HCT116 (cell line): Measurements from ENCODE around the gene NHERF1. TPM values are rescaled to one million over a fixed set of nuclear protein-coding genes. Genes with fewer than 3 reads are reported as not detected.

ENCODE experiments used
- ATAC-seq: fragments of 200-7000 bp; cut with Tn5 transposase; 2 replicates; pipeline ENCODE4 v1.9.1; 2020; ENCODE audit warnings: mild to moderate bottlenecking, moderate library complexity
- BruUV-seq: library from RNA; stranded (reverse); fragments of 400-500 nt; replicated peaks from 2 replicates; lab custom pipeline; 2021; lab: Mats Ljungman, UMichigan
- CTCF ChIA-PET: fragments of 300-600 bp; sonication (Branson Sonifier 250); formaldehyde crosslinking; loops from one replicate; lab custom pipeline; 2021; ENCODE audit warnings: antibody characterized with exemption; lab: Charles Lee
- POLR2A ChIA-PET: fragments of 300-600, 350-600 bp; sonication (Branson Sonifier 250); formaldehyde crosslinking; loops from one replicate; lab custom pipeline; 2021; ENCODE audit warnings: antibody characterized with exemption; lab: Charles Lee
- RAD21 ChIA-PET, 2 experiments: fragments of 300-600 bp; sonication (Branson Sonifier 250); formaldehyde crosslinking; loops; one replicate each; lab custom pipeline; 2023; ENCODE audit warnings: low total read pairs in 2 of 2; ENCODE audit not compliant: uncharacterized antibody in 2 of 2, unreplicated experiment in 2 of 2, low non-redundant PET in 1 of 2; lab: Charles Lee
- DNase-seq: peaks from one replicate; pipeline ENCODE4 v3.0.0-alpha.2; 2010; ENCODE audit warnings: low read depth, low spot score
- H2AFZ ChIP-seq: fragments of 200-600 bp; shearing (Covaris generic), sonication (generic); 2 replicates; pipeline ENCODE4 v1.6.1; 2017; ENCODE audit warnings: low read depth, mixed run types, mixed read lengths, antibody characterized with exemption, low read length; ENCODE audit not compliant: poor library complexity, severe bottlenecking
- H3K27ac ChIP-seq: 2 replicates; pipeline ENCODE4 v1.5.1; 2012; ENCODE audit warnings: low read depth, low read length
- H3K27me3 ChIP-seq: fragments of 200-600 bp; sonication (generic); 2 replicates; pipeline ENCODE4 v1.6.1; 2016; ENCODE audit warnings: mixed run types, low read length, mixed read lengths; ENCODE audit not compliant: insufficient read depth
- H3K36me3 ChIP-seq, 2 experiments: fragments of 200-500 bp in 1 of 2; fragments of 200-600 bp in 1 of 2; sonication (Bioruptor generic) in 1 of 2; sonication (generic) in 1 of 2; 2 replicates each; pipeline versions ENCODE4 v1.5.1 to v1.6.1; 2014 to 2016; ENCODE audit warnings: low read length in 2 of 2, inconsistent platforms in 1 of 2, mixed read lengths in 1 of 2, mixed run types in 1 of 2; ENCODE audit not compliant: insufficient read depth in 2 of 2, control insufficient read depth in 1 of 2
- H3K4me1 ChIP-seq, 2 experiments: fragments of 200-600 bp in 1 of 2; sonication (generic) in 1 of 2; 2 replicates each; pipeline versions ENCODE4 v1.5.1 to v1.6.1; 2012 to 2017; ENCODE audit warnings: low read length in 2 of 2, inconsistent platforms in 1 of 2, mild to moderate bottlenecking in 1 of 2, mixed read lengths in 1 of 2, mixed run types in 1 of 2, moderate library complexity in 1 of 2; ENCODE audit not compliant: insufficient read depth in 2 of 2, control insufficient read depth in 1 of 2
- H3K4me2 ChIP-seq: fragments of 200-600 bp; sonication (generic); 2 replicates; pipeline ENCODE4 v1.6.1; 2017; ENCODE audit warnings: mixed run types, low read length, mixed read lengths
- H3K4me3 ChIP-seq, 2 experiments: fragments of 200-600 bp in 1 of 2; sonication (generic) in 1 of 2; replicated peaks in 1 of 2; 2 replicates each; pipeline ENCODE4 v1.5.1; 2011 to 2016; ENCODE audit warnings: low read length in 2 of 2, control low read depth in 1 of 2, low read depth in 1 of 2, mild to moderate bottlenecking in 1 of 2, mixed read lengths in 1 of 2, mixed run types in 1 of 2
- H3K79me2 ChIP-seq: fragments of 200-600 bp; sonication (generic); 2 replicates; pipeline ENCODE4 v1.6.1; 2017; ENCODE audit warnings: mild to moderate bottlenecking, mixed run types, low read length, moderate library complexity, mixed read lengths; ENCODE audit not compliant: insufficient read depth
- H3K9ac ChIP-seq: fragments of 200-600 bp; sonication (generic); 2 replicates; pipeline ENCODE4 v1.6.1; 2016; ENCODE audit warnings: low read length, mixed read lengths
- H3K9me2 ChIP-seq: fragments of 200-600 bp; sonication (generic), shearing (Covaris generic); 2 replicates; pipeline ENCODE4 v1.6.1; 2017; ENCODE audit warnings: mixed run types, mild to moderate bottlenecking, moderate library complexity; ENCODE audit not compliant: insufficient read depth
- H3K9me3 ChIP-seq, 2 experiments: fragments of 200-500 bp in 1 of 2; fragments of 200-600 bp in 1 of 2; sonication (Bioruptor generic) in 1 of 2; sonication (generic) in 1 of 2; 2 replicates each; pipeline ENCODE4 v1.6.1; 2014 to 2017; ENCODE audit warnings: low read length in 2 of 2, mixed read lengths in 2 of 2, inconsistent platforms in 1 of 2, low read depth in 1 of 2, mild to moderate bottlenecking in 1 of 2, mixed run types in 1 of 2, moderate library complexity in 1 of 2; ENCODE audit not compliant: control insufficient read depth in 1 of 2, insufficient read depth in 1 of 2
- H4K20me1 ChIP-seq: fragments of 200-600 bp; sonication (generic), shearing (Covaris generic); 2 replicates; pipeline ENCODE4 v1.6.1; 2017; ENCODE audit warnings: mixed run types, mild to moderate bottlenecking, moderate library complexity; ENCODE audit not compliant: insufficient read depth
- ATF3 ChIP-seq: IDR thresholded peaks from 2 replicates; pipeline ENCODE4 v1.6.1; 2012
- CEBPB ChIP-seq: IDR thresholded peaks from 2 replicates; pipeline ENCODE4 v1.6.1; 2012; ENCODE audit warnings: low read depth
- EGR1 ChIP-seq: IDR thresholded peaks from 2 replicates; pipeline ENCODE4 v1.6.1; 2012; ENCODE audit warnings: low read depth
- ELF1 ChIP-seq: IDR thresholded peaks from 2 replicates; pipeline ENCODE4 v1.6.1; 2012; ENCODE audit warnings: low read depth, borderline replicate concordance
- EZH2 ChIP-seq: fragments of 200-600 bp; sonication (generic); IDR thresholded peaks from 2 replicates; pipeline ENCODE4 v1.6.1; 2017; ENCODE audit warnings: antibody characterized with exemption, mixed run types
- EZH2phosphoT487 ChIP-seq: fragments of 200-600 bp; IDR thresholded peaks from 2 replicates; pipeline ENCODE4 v1.6.1; 2018; ENCODE audit warnings: antibody characterized with exemption, borderline replicate concordance
- FOSL1 ChIP-seq: IDR thresholded peaks from 2 replicates; pipeline ENCODE4 v1.6.1; 2012; ENCODE audit warnings: low read depth
- JUND ChIP-seq: IDR thresholded peaks from 2 replicates; pipeline ENCODE4 v1.6.1; 2012
- POLR2A ChIP-seq: IDR thresholded peaks from 2 replicates; pipeline ENCODE4 v1.7.0; 2011; ENCODE audit warnings: borderline replicate concordance; ENCODE audit not compliant: insufficient read depth, insufficient read length; ENCODE audit errors: extremely low read depth
- POLR2AphosphoS5 ChIP-seq: IDR thresholded peaks from 2 replicates; pipeline ENCODE4 v1.6.1; 2011; ENCODE audit warnings: mild to moderate bottlenecking, low read depth, low read length, moderate library complexity
- RAD21 ChIP-seq: IDR thresholded peaks from 2 replicates; pipeline ENCODE4 v1.6.1; 2012; ENCODE audit warnings: low read depth, mild to moderate bottlenecking
- SRF ChIP-seq: IDR thresholded peaks from 2 replicates; pipeline ENCODE4 v1.6.1; 2012; ENCODE audit warnings: low read depth
- TCF7L2 ChIP-seq: IDR thresholded peaks from 2 replicates; pipeline ENCODE4 v1.7.0; 2011; ENCODE audit warnings: borderline replicate concordance, inconsistent platforms; ENCODE audit not compliant: insufficient read depth, insufficient read length; ENCODE audit errors: extremely low read depth
- YY1 ChIP-seq: IDR thresholded peaks from 2 replicates; pipeline ENCODE4 v1.6.1; 2011; ENCODE audit warnings: low read length, low read depth, moderate library complexity, mild to moderate bottlenecking; ENCODE audit not compliant: insufficient replicate concordance; ENCODE audit errors: extremely low read depth
- ZBTB33 ChIP-seq: IDR thresholded peaks from 2 replicates; pipeline ENCODE4 v1.6.1; 2011; ENCODE audit warnings: mild to moderate bottlenecking, low read length, moderate library complexity; ENCODE audit not compliant: insufficient replicate concordance; ENCODE audit errors: extremely low read depth
- ZFX ChIP-seq: fragments of 450-650 bp; IDR thresholded peaks from 2 replicates; pipeline ENCODE4 v1.6.1; 2017
- intact Hi-C: fragments of 100-400 bp; cut with micrococcal nuclease; formaldehyde crosslinking; loops from 2 replicates; pipeline ENCODE4 v1.10.0; 2022
- total RNA-seq: library from RNA; stranded (reverse); gene quantifications from one replicate; pipeline ENCODE4 v1.2.1, GENCODE V29; 2021; ENCODE audit not compliant: unreplicated experiment
- TF ChIP-seq, protein P1 (sequence below): IDR thresholded peaks from 2 replicates; pipeline ENCODE4 v1.6.1; 2012
- TF ChIP-seq, protein P2 (sequence below): IDR thresholded peaks from 2 replicates; pipeline ENCODE4 v1.6.1; 2012; ENCODE audit warnings: low read depth
- TF ChIP-seq, protein P3 (sequence below), 3 experiments: fragments of 200-600 bp in 1 of 3; sonication (generic) in 1 of 3; IDR thresholded peaks in 2 of 3; conservative IDR thresholded peaks in 1 of 3; 2 replicates each; pipeline ENCODE4 v1.5.1; 2012 to 2017; ENCODE audit warnings: low read depth in 2 of 3, low read length in 2 of 3, antibody characterized with exemption in 1 of 3, borderline replicate concordance in 1 of 3, control low read depth in 1 of 3, mild to moderate bottlenecking in 1 of 3, mixed read lengths in 1 of 3, mixed run types in 1 of 3, moderate library complexity in 1 of 3; ENCODE audit not compliant: insufficient read depth in 1 of 3

NHERF1 gene
- total RNA-seq, 1 experiment from 2014 or later: 129 TPM

DNA sequence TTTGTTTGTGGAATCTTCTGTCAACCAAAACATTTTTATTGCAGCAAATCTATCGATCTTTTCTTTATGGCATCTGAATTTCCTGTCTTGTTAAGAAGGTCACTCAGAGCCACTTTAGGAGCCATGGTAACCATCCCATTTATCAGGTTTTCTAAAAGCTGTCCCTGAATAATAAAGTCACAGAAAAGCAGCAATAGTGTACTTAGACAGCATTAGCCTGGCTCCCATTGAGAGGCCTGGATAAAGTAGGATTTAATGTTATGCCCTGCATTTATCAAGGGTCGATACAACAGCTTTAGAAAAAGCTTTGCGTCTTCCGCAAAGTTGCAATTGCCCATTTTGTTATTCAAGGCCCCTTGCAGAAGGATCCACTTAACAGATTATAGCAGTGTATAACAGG lies 25.6 kb upstream of the NHERF1 start:
- no peak for TF ChIP-seq EGR1
- TF ChIP-seq SRF: no peak
- TF ChIP-seq, protein P1, sequence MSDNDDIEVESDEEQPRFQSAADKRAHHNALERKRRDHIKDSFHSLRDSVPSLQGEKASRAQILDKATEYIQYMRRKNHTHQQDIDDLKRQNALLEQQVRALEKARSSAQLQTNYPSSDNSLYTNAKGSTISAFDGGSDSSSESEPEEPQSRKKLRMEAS: no peak
- TF ChIP-seq CEBPB: no peak
- no peak for TF ChIP-seq ATF3
- TF ChIP-seq EZH2: no peak
- no peak for TF ChIP-seq POLR2A
- TF ChIP-seq, protein P2, sequence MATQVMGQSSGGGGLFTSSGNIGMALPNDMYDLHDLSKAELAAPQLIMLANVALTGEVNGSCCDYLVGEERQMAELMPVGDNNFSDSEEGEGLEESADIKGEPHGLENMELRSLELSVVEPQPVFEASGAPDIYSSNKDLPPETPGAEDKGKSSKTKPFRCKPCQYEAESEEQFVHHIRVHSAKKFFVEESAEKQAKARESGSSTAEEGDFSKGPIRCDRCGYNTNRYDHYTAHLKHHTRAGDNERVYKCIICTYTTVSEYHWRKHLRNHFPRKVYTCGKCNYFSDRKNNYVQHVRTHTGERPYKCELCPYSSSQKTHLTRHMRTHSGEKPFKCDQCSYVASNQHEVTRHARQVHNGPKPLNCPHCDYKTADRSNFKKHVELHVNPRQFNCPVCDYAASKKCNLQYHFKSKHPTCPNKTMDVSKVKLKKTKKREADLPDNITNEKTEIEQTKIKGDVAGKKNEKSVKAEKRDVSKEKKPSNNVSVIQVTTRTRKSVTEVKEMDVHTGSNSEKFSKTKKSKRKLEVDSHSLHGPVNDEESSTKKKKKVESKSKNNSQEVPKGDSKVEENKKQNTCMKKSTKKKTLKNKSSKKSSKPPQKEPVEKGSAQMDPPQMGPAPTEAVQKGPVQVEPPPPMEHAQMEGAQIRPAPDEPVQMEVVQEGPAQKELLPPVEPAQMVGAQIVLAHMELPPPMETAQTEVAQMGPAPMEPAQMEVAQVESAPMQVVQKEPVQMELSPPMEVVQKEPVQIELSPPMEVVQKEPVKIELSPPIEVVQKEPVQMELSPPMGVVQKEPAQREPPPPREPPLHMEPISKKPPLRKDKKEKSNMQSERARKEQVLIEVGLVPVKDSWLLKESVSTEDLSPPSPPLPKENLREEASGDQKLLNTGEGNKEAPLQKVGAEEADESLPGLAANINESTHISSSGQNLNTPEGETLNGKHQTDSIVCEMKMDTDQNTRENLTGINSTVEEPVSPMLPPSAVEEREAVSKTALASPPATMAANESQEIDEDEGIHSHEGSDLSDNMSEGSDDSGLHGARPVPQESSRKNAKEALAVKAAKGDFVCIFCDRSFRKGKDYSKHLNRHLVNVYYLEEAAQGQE: no peak
- TF ChIP-seq, protein P3, sequence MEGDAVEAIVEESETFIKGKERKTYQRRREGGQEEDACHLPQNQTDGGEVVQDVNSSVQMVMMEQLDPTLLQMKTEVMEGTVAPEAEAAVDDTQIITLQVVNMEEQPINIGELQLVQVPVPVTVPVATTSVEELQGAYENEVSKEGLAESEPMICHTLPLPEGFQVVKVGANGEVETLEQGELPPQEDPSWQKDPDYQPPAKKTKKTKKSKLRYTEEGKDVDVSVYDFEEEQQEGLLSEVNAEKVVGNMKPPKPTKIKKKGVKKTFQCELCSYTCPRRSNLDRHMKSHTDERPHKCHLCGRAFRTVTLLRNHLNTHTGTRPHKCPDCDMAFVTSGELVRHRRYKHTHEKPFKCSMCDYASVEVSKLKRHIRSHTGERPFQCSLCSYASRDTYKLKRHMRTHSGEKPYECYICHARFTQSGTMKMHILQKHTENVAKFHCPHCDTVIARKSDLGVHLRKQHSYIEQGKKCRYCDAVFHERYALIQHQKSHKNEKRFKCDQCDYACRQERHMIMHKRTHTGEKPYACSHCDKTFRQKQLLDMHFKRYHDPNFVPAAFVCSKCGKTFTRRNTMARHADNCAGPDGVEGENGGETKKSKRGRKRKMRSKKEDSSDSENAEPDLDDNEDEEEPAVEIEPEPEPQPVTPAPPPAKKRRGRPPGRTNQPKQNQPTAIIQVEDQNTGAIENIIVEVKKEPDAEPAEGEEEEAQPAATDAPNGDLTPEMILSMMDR (IDR thresholded peaks at IDR 0.05 in 2 of 3, conservative IDR thresholded peaks at IDR 0.05 in 1 of 3; ENCODE audit: borderline replicate concordance in 1 of 3, insufficient read depth in 1 of 3, low read depth in 2 of 3, low read length in 2 of 3): no peak
- no peak for TF ChIP-seq ZFX
- no peak for TF ChIP-seq RAD21
- TF ChIP-seq TCF7L2: no peak
- no peak for TF ChIP-seq ZBTB33
- TF ChIP-seq POLR2AphosphoS5: no peak
- TF ChIP-seq ELF1: no peak
- no peak for TF ChIP-seq JUND
- no peak for TF ChIP-seq YY1
- TF ChIP-seq FOSL1: no peak
- no peak for TF ChIP-seq EZH2phosphoT487
- TF ChIP-seq, all 23 proteins: peak for 0
- H3K4me3 ChIP-seq: no peak overlapping the region
- ATAC-seq: no peak
- BruUV-seq: no TSS peak
- H3K4me2 ChIP-seq: no peak overlapping the region
- no peak overlapping the region for H3K27ac ChIP-seq
- H3K9me3 ChIP-seq: no peaks in the 10 kb centered on the region
- CTCF ChIA-PET: interaction anchor here (1.2 kb wide), 1 partner anchor 66 kb away, joined by 3 read pairs; no protein-coding TSS in a partner anchor
- no peak for DNase-seq
- H3K27me3 ChIP-seq: peaks cover 17% of the 10 kb centered on the region; the same call in 1 of the 2 replicates
- H3K9ac ChIP-seq: no peak overlapping the region
- intact Hi-C loops: no loop called here
- RAD21 ChIA-PET: no interaction called here
- H3K4me1 ChIP-seq: no peaks in the 10 kb centered on the region
- H2AFZ ChIP-seq: no peak overlapping the region
- H3K79me2 ChIP-seq: no peaks in the 10 kb centered on the region
- H3K9me2 ChIP-seq: no peaks in the 10 kb centered on the region
- no peaks in the 10 kb centered on the region for H4K20me1 ChIP-seq
- H3K36me3 ChIP-seq: no peaks in the 10 kb centered on the region
- POLR2A ChIA-PET: interaction anchor here (1.0 kb wide), 1 partner anchor 14 kb away, joined by 3 read pairs; no protein-coding TSS in a partner anchor
